ENCODE data around the gene TMEM245.
A peak's percentile ranks its signal among the peaks of the same experiment; 100 is the strongest.
"Not testable (repeated sequence)": the region's sequence is repeated elsewhere in the genome, so short reads cannot be mapped to it uniquely, and the experiment has no call there.

The TMEM245 gene

GRCh38 chr9:109133533-109133932, 13.8 kb upstream of the TMEM245 start:
- Histone ChIP-seq H3K4me1 (ENCODE audit: control insufficient read depth, insufficient read depth, low read length, unreplicated experiment) (no peaks in the 10 kb centered on the region), H3K27ac (ENCODE audit: low read depth, low read length) (no peak overlapping the region)

GRCh38 chr9:109132567-109133021, 12.8 kb upstream of the TMEM245 start:
- no peak overlapping the region for H3K27ac ChIP-seq (ENCODE audit: low read depth, low read length)
- H3K4me1 ChIP-seq (ENCODE audit: control insufficient read depth, insufficient read depth, low read length, unreplicated experiment): no peaks in the 10 kb centered on the region
- H3K36me3 ChIP-seq (ENCODE audit: insufficient read depth, low read length): no peaks in the 10 kb centered on the region
- no peak overlapping the region for H3K4me3 ChIP-seq (ENCODE audit: low read depth, low read length)
- H3K27me3 ChIP-seq (ENCODE audit: insufficient read depth, low read length): no peaks in the 10 kb centered on the region
- H2AFZ ChIP-seq (ENCODE audit: low read length, unreplicated experiment): no peak overlapping the region
- H3K79me2 ChIP-seq (ENCODE audit: control insufficient read depth, insufficient read depth, low read length, unreplicated experiment): no peaks in the 10 kb centered on the region

More at GRCh38 chr9:109133533-109133932, 13.8 kb upstream of the TMEM245 start:
- Histone ChIP-seq H3K79me2 (ENCODE audit: control insufficient read depth, insufficient read depth, low read length, unreplicated experiment) (no peaks in the 10 kb centered on the region), H3K4me3 (ENCODE audit: low read depth, low read length) (no peak overlapping the region), H3K36me3 (ENCODE audit: insufficient read depth, low read length) (no peaks in the 10 kb centered on the region), H2AFZ (ENCODE audit: low read length, unreplicated experiment) (no peak overlapping the region), H3K27me3 (ENCODE audit: insufficient read depth, low read length) (no peaks in the 10 kb centered on the region)

GRCh38 chr9:109129470-109130197, 9.9 kb upstream of the TMEM245 start:
- H3K4me3 ChIP-seq (ENCODE audit: low read depth, low read length): no peak overlapping the region
- no peak overlapping the region for H2AFZ ChIP-seq (ENCODE audit: low read length, unreplicated experiment)
- no peaks in the 10 kb centered on the region for H3K4me1 ChIP-seq (ENCODE audit: control insufficient read depth, insufficient read depth, low read length, unreplicated experiment)
- H3K36me3 ChIP-seq (ENCODE audit: insufficient read depth, low read length): no peaks in the 10 kb centered on the region
- no peaks in the 10 kb centered on the region for H3K79me2 ChIP-seq (ENCODE audit: control insufficient read depth, insufficient read depth, low read length, unreplicated experiment)
- no peak overlapping the region for H3K27ac ChIP-seq (ENCODE audit: low read depth, low read length)
- no peaks in the 10 kb centered on the region for H3K27me3 ChIP-seq (ENCODE audit: insufficient read depth, low read length)

- H2AFZ ChIP-seq (ENCODE audit: low read length, unreplicated experiment); H3K27ac ChIP-seq (ENCODE audit: low read depth, low read length); H3K4me1 ChIP-seq (ENCODE audit: control insufficient read depth, insufficient read depth, low read length, unreplicated experiment); H3K27me3 ChIP-seq (ENCODE audit: insufficient read depth, low read length); H3K4me3 ChIP-seq (ENCODE audit: low read depth, low read length); H3K79me2 ChIP-seq (ENCODE audit: control insufficient read depth, insufficient read depth, low read length, unreplicated experiment); H3K36me3 ChIP-seq (ENCODE audit: insufficient read depth, low read length): not testable (repeated sequence)
These were observed 6.9 kb upstream of the TMEM245 start for GRCh38 chr9:109126671-109127070.

- no peak overlapping the region for H2AFZ ChIP-seq (ENCODE audit: low read length, unreplicated experiment)
- H3K27ac ChIP-seq (ENCODE audit: low read depth, low read length): no peak overlapping the region
- peaks cover 6% of the 10 kb centered on the region for H3K79me2 ChIP-seq (ENCODE audit: control insufficient read depth, insufficient read depth, low read length, unreplicated experiment)
- H3K36me3 ChIP-seq (ENCODE audit: insufficient read depth, low read length): no peaks in the 10 kb centered on the region
- H3K27me3 ChIP-seq (ENCODE audit: insufficient read depth, low read length): no peaks in the 10 kb centered on the region
- no peak overlapping the region for H3K4me3 ChIP-seq (ENCODE audit: low read depth, low read length)
- H3K4me1 ChIP-seq (ENCODE audit: control insufficient read depth, insufficient read depth, low read length, unreplicated experiment): peaks cover 5% of the 10 kb centered on the region
These were observed 4.4 kb upstream of the TMEM245 start for GRCh38 chr9:109124121-109124520.

GRCh38 chr9:109122726-109123621, 3.2 kb upstream of the TMEM245 start:
- Histone ChIP-seq H2AFZ (ENCODE audit: low read length, unreplicated experiment) (no peak overlapping the region), H3K27ac (ENCODE audit: low read depth, low read length) (no peak overlapping the region), H3K4me3 (ENCODE audit: low read depth, low read length) (no peak overlapping the region), H3K36me3 (ENCODE audit: insufficient read depth, low read length) (no peaks in the 10 kb centered on the region), H3K27me3 (ENCODE audit: insufficient read depth, low read length) (no peaks in the 10 kb centered on the region), H3K79me2 (ENCODE audit: control insufficient read depth, insufficient read depth, low read length, unreplicated experiment) (peaks cover 17% of the 10 kb centered on the region), H3K4me1 (ENCODE audit: control insufficient read depth, insufficient read depth, low read length, unreplicated experiment) (peaks cover 5% of the 10 kb centered on the region)

- Histone ChIP-seq H2AFZ (ENCODE audit: low read length, unreplicated experiment) (no peak overlapping the region), H3K27me3 (ENCODE audit: insufficient read depth, low read length) (no peaks in the 10 kb centered on the region), H3K79me2 (ENCODE audit: control insufficient read depth, insufficient read depth, low read length, unreplicated experiment) (peaks cover 34% of the 10 kb centered on the region), H3K27ac (ENCODE audit: low read depth, low read length) (no peak overlapping the region), H3K36me3 (ENCODE audit: insufficient read depth, low read length) (0 out of 2 replicates have a peak, but pooled peaks cover 4% of the 10 kb centered on the region), H3K4me1 (ENCODE audit: control insufficient read depth, insufficient read depth, low read length, unreplicated experiment) (peaks cover 11% of the 10 kb centered on the region), H3K4me3 (ENCODE audit: low read depth, low read length) (no peak overlapping the region)
These were observed 1.6 kb upstream of the TMEM245 start for GRCh38 chr9:109121232-109121796.

- Histone ChIP-seq H3K4me1 (ENCODE audit: control insufficient read depth, insufficient read depth, low read length, unreplicated experiment) (peaks cover 19% of the 10 kb centered on the region), H3K27ac (ENCODE audit: low read depth, low read length) (no peak overlapping the region), H3K4me3 (ENCODE audit: low read depth, low read length) (peak overlapping the region; percentile 39)
These were observed 550 bp upstream of the TMEM245 start for GRCh38 chr9:109120204-109120789.

GRCh38 chr9:109118808-109119438, 824 bp downstream of the TMEM245 start:
- Histone ChIP-seq H3K36me3 (ENCODE audit: insufficient read depth, low read length) (0 out of 2 replicates have a peak, but pooled peaks cover 4% of the 10 kb centered on the region), H3K4me1 (ENCODE audit: control insufficient read depth, insufficient read depth, low read length, unreplicated experiment) (peaks cover 32% of the 10 kb centered on the region), H2AFZ (ENCODE audit: low read length, unreplicated experiment) (no peak overlapping the region), H3K79me2 (ENCODE audit: control insufficient read depth, insufficient read depth, low read length, unreplicated experiment) (peaks cover 57% of the 10 kb centered on the region), H3K27ac (ENCODE audit: low read depth, low read length) (0 out of 2 replicates have a peak overlapping the region, but pooled peaks have one; percentile 69), H3K27me3 (ENCODE audit: insufficient read depth, low read length) (no peaks in the 10 kb centered on the region), H3K4me3 (ENCODE audit: low read depth, low read length) (peak overlapping the region; percentile 85)

More at GRCh38 chr9:109120204-109120789, 550 bp upstream of the TMEM245 start:
- no peaks in the 10 kb centered on the region for H3K27me3 ChIP-seq (ENCODE audit: insufficient read depth, low read length)
- H2AFZ ChIP-seq (ENCODE audit: low read length, unreplicated experiment): peak overlapping the region; percentile 64
- H3K36me3 ChIP-seq (ENCODE audit: insufficient read depth, low read length): 0 out of 2 replicates have a peak, but pooled peaks cover 4% of the 10 kb centered on the region
- H3K79me2 ChIP-seq (ENCODE audit: control insufficient read depth, insufficient read depth, low read length, unreplicated experiment): peaks cover 44% of the 10 kb centered on the region
